ENCODE results near the gene LPO. TPM values are rescaled to one million over a fixed set of nuclear protein-coding genes. Genes with fewer than 3 reads are reported as not detected.

The LPO gene
- total RNA-seq, 1 experiment from 2014 or later = not detected

DNA sequence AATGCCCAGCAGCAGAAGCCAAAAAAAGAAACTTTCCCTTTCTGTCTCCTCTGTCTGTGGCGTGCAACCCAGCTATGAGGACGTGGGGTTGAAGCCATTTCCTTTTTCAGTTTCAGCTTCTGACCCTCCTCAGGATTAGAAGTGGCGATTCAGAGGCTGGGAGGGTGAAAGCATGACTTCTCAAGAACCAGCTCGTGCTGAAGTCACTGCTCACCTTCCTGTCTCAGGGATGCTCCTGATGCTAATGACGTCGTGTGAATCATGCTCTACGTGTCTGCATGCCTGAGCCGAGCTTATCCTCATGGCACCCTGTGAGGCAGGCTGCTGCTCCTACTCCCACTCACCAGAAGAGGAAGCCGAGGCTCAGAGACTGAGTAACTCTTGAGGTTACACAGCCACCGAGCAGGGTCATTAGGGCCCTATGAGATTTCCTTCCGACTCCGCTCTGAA is 5.7 kb upstream of the LPO start:
- Histone ChIP-seq H3K4me1 (ENCODE audit: control insufficient read depth, insufficient read depth, low read length) (no peaks in the 10 kb centered on the region), H3K4me3 (ENCODE audit: low read depth in 2 of 2, low read length in 2 of 2) (no peak overlapping the region), H3K27ac (ENCODE audit: low read length) (no peak overlapping the region), H3K9me3 (ENCODE audit: control insufficient read depth, insufficient read depth, low read depth, low read length) (no peaks in the 10 kb centered on the region), H3K27me3 (ENCODE audit: control insufficient read depth, insufficient read depth, low read length) (peaks cover 9% of the 10 kb centered on the region), H3K36me3 (ENCODE audit: control insufficient read depth, insufficient read depth, low read length) (no peaks in the 10 kb centered on the region)
- no TSS peak for BruUV-seq (replicated peaks)
- DNase-seq (ENCODE audit: low read depth, low spot score) = no peak
- ChIA-PET POLR2A (no interaction called here), CTCF (no interaction called here)
- intact Hi-C loops (cut with micrococcal nuclease; ENCODE audit: unreplicated experiment) (no loop called here), in situ Hi-C loops (cut with HindIII; ENCODE audit: low pct_unique_long_range_greater_than_20kb, low sequenced_read_pairs) (no loop called here)
- TF ChIP-seq, protein P1, sequence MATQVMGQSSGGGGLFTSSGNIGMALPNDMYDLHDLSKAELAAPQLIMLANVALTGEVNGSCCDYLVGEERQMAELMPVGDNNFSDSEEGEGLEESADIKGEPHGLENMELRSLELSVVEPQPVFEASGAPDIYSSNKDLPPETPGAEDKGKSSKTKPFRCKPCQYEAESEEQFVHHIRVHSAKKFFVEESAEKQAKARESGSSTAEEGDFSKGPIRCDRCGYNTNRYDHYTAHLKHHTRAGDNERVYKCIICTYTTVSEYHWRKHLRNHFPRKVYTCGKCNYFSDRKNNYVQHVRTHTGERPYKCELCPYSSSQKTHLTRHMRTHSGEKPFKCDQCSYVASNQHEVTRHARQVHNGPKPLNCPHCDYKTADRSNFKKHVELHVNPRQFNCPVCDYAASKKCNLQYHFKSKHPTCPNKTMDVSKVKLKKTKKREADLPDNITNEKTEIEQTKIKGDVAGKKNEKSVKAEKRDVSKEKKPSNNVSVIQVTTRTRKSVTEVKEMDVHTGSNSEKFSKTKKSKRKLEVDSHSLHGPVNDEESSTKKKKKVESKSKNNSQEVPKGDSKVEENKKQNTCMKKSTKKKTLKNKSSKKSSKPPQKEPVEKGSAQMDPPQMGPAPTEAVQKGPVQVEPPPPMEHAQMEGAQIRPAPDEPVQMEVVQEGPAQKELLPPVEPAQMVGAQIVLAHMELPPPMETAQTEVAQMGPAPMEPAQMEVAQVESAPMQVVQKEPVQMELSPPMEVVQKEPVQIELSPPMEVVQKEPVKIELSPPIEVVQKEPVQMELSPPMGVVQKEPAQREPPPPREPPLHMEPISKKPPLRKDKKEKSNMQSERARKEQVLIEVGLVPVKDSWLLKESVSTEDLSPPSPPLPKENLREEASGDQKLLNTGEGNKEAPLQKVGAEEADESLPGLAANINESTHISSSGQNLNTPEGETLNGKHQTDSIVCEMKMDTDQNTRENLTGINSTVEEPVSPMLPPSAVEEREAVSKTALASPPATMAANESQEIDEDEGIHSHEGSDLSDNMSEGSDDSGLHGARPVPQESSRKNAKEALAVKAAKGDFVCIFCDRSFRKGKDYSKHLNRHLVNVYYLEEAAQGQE (IDR thresholded peaks at IDR 0.05; ENCODE audit: insufficient read depth in 1 of 2, low read depth in 2 of 2, low read length in 1 of 2) = no peak
- no peak for TF ChIP-seq TCF7L2 (IDR thresholded peaks at IDR 0.05; ENCODE audit: low read depth, low read length)
- TF ChIP-seq SIN3A (IDR thresholded peaks at IDR 0.05; ENCODE audit: borderline replicate concordance, insufficient read depth, low read depth, low read length) = no peak
- TF ChIP-seq, protein P2, sequence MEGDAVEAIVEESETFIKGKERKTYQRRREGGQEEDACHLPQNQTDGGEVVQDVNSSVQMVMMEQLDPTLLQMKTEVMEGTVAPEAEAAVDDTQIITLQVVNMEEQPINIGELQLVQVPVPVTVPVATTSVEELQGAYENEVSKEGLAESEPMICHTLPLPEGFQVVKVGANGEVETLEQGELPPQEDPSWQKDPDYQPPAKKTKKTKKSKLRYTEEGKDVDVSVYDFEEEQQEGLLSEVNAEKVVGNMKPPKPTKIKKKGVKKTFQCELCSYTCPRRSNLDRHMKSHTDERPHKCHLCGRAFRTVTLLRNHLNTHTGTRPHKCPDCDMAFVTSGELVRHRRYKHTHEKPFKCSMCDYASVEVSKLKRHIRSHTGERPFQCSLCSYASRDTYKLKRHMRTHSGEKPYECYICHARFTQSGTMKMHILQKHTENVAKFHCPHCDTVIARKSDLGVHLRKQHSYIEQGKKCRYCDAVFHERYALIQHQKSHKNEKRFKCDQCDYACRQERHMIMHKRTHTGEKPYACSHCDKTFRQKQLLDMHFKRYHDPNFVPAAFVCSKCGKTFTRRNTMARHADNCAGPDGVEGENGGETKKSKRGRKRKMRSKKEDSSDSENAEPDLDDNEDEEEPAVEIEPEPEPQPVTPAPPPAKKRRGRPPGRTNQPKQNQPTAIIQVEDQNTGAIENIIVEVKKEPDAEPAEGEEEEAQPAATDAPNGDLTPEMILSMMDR (IDR thresholded peaks at IDR 0.05) = no peak
- no peak for TF ChIP-seq POLR2AphosphoS5 (IDR thresholded peaks at IDR 0.05; ENCODE audit: low read depth, low read length)
- no peak for ATAC-seq

DNA sequence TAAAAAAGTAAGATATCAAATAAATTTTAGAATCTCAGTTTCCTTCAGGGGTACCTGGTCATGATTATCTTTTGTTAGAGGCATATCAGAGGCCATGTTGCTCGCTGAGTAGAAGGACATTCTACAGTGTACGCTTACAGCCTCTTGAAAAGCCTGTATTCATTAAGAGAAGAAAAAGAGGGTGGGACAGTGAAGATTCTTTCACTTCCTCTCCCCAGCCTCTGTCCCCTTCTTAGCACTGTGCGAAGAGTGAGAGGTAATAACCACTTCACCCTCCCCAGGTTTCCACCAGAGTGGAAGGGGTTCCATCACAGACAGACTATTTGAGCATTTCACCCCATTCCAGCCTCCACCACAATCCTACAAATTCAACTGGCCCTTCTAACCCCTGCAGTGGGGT is 4.8 kb upstream of the LPO start:
- no TSS peak for BruUV-seq (replicated peaks)
- Histone ChIP-seq H3K4me3 (ENCODE audit: low read depth in 2 of 2, low read length in 2 of 2) (no peak overlapping the region), H3K27ac (ENCODE audit: low read length) (no peak overlapping the region), H3K9me3 (ENCODE audit: control insufficient read depth, insufficient read depth, low read depth, low read length) (no peaks in the 10 kb centered on the region), H3K27me3 (ENCODE audit: control insufficient read depth, insufficient read depth, low read length) (peaks cover 13% of the 10 kb centered on the region), H3K36me3 (ENCODE audit: control insufficient read depth, insufficient read depth, low read length) (no peaks in the 10 kb centered on the region), H3K4me1 (ENCODE audit: control insufficient read depth, insufficient read depth, low read length) (no peaks in the 10 kb centered on the region)
- TF ChIP-seq SIN3A (IDR thresholded peaks at IDR 0.05; ENCODE audit: borderline replicate concordance, insufficient read depth, low read depth, low read length) (no peak), TCF7L2 (IDR thresholded peaks at IDR 0.05; ENCODE audit: low read depth, low read length) (no peak), POLR2AphosphoS5 (IDR thresholded peaks at IDR 0.05; ENCODE audit: low read depth, low read length) (no peak)
- TF ChIP-seq, protein P2 (IDR thresholded peaks at IDR 0.05) = no peak
- TF ChIP-seq, protein P1 (IDR thresholded peaks at IDR 0.05; ENCODE audit: insufficient read depth in 1 of 2, low read depth in 2 of 2, low read length in 1 of 2) = no peak
- ATAC-seq (no peak), DNase-seq (ENCODE audit: low read depth, low spot score) (no peak)
- CTCF ChIA-PET = no interaction called here
- POLR2A ChIA-PET = no interaction called here
- in situ Hi-C loops (cut with HindIII; ENCODE audit: low pct_unique_long_range_greater_than_20kb, low sequenced_read_pairs) = no loop called here
- intact Hi-C loops (cut with micrococcal nuclease; ENCODE audit: unreplicated experiment) = no loop called here

Measured in Panc1 (cell line).